HG02852 (cell line): ENCODE data around the gene ARHGEF1.
A peak's percentile ranks its signal among the peaks of the same experiment; 100 is the strongest.

Experiments used
- ATAC-seq: cut with Tn5 transposase; IDR thresholded peaks from one replicate; pipeline ENCODE4 v1.9.1; 2021; ENCODE audit warnings: mild to moderate bottlenecking, moderate library complexity; ENCODE audit not compliant: unreplicated experiment

ARHGEF1 gene

GRCh38 chr19:41882568-41883462 lies at the start of gene ARHGEF1:
ARHGEF1 (plus strand) TSS chr19:41883184; CDS start chr19:41888083, 4,899 bp downstream.
- no peak for ATAC-seq

- no peak for ATAC-seq
Observed at GRCh38 chr19:41837981-41838708, 44.8 kb upstream of the ARHGEF1 start.

- no peak for ATAC-seq
Observed at GRCh38 chr19:41839211-41839610, 43.8 kb upstream of the ARHGEF1 start.

- ATAC-seq, result no peak
Observed at GRCh38 chr19:41843371-41843770, 39.6 kb upstream of the ARHGEF1 start.

GRCh38 chr19:41844601-41845000 lies 38.4 kb upstream of the ARHGEF1 start, which contains the start of gene LYPD4:
LYPD4 (minus strand) TSS chr19:41844683; CDS start chr19:41839285, 5,398 bp downstream.
- ATAC-seq, result no peak

- ATAC-seq, result no peak
Observed at GRCh38 chr19:41845001-41845050, 38.2 kb upstream of the ARHGEF1 start, which contains the start of gene DMRTC2. DMRTC2 (plus strand) TSS chr19:41845042; CDS start chr19:41847429, 2,387 bp downstream.

GRCh38 chr19:41845051-41845590 lies 37.9 kb upstream of the ARHGEF1 start:
- no peak for ATAC-seq

GRCh38 chr19:41847351-41848105 lies 35.5 kb upstream of the ARHGEF1 start:
- no peak for ATAC-seq

- no peak for ATAC-seq
Observed at GRCh38 chr19:41848666-41849065, 34.3 kb upstream of the ARHGEF1 start.

- no peak for ATAC-seq
Observed at GRCh38 chr19:41849067-41849466, 33.9 kb upstream of the ARHGEF1 start.

- ATAC-seq, result no peak
Observed at GRCh38 chr19:41850381-41850780, 32.6 kb upstream of the ARHGEF1 start.

- ATAC-seq, result no peak
Observed at GRCh38 chr19:41851456-41851855, 31.5 kb upstream of the ARHGEF1 start.

GRCh38 chr19:41853344-41853743 lies 29.6 kb upstream of the ARHGEF1 start:
- ATAC-seq, result no peak

GRCh38 chr19:41853768-41854167 lies 29.2 kb upstream of the ARHGEF1 start:
- ATAC-seq, result no peak

- ATAC-seq, result no peak
Observed at GRCh38 chr19:41859213-41859617, 23.8 kb upstream of the ARHGEF1 start.

GRCh38 chr19:41859618-41860418 lies 23.2 kb upstream of the ARHGEF1 start, which contains the start of gene RPS19:
RPS19 (plus strand) TSS chr19:41860255; CDS start chr19:41860775, 520 bp downstream.
- peak; percentile 77 for ATAC-seq

- ATAC-seq, result peak; percentile 28
Observed at GRCh38 chr19:41860419-41861115, 22.4 kb upstream of the ARHGEF1 start.

- ATAC-seq, result no peak
Observed at GRCh38 chr19:41861116-41861768, 21.7 kb upstream of the ARHGEF1 start.

GRCh38 chr19:41861846-41862245 lies 21.1 kb upstream of the ARHGEF1 start:
- ATAC-seq, result no peak
